ENCODE measurements around the gene DLGAP4. TPM values are rescaled to one million over a fixed set of nuclear protein-coding genes. Genes with fewer than 3 reads are reported as not detected.

The DLGAP4 gene
- total and polyA plus RNA-seq, 8 donors, result 15.1 to 92.2 (median 33.5) TPM

DNA sequence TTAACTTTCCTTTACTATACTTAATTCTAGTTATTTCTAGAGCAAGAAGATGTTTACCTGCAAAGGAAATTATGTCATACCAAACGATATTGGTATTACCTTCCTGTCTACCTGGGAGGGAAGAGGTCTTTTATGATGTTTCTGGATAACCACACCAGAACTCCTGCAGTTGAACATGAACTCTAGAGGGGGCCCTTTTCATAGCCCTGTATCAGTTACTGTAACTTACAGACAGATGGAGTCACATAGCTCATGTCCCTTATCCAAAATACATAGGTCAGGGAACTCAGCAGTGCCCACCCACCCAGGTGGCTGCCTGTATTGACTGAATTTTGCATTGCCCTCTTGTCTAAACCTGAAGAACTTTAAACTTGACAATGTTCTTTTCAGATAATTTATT is 200.1 kb downstream of the DLGAP4 start:
- no peak for TF ChIP-seq POLR2AphosphoS5 (IDR thresholded peaks at IDR 0.05)
- TF ChIP-seq, protein P1, sequence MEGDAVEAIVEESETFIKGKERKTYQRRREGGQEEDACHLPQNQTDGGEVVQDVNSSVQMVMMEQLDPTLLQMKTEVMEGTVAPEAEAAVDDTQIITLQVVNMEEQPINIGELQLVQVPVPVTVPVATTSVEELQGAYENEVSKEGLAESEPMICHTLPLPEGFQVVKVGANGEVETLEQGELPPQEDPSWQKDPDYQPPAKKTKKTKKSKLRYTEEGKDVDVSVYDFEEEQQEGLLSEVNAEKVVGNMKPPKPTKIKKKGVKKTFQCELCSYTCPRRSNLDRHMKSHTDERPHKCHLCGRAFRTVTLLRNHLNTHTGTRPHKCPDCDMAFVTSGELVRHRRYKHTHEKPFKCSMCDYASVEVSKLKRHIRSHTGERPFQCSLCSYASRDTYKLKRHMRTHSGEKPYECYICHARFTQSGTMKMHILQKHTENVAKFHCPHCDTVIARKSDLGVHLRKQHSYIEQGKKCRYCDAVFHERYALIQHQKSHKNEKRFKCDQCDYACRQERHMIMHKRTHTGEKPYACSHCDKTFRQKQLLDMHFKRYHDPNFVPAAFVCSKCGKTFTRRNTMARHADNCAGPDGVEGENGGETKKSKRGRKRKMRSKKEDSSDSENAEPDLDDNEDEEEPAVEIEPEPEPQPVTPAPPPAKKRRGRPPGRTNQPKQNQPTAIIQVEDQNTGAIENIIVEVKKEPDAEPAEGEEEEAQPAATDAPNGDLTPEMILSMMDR (IDR thresholded peaks at IDR 0.05), result no peak
- no peak for TF ChIP-seq POLR2A (IDR thresholded peaks at IDR 0.05)
- TF ChIP-seq EP300 (IDR thresholded peaks at IDR 0.05), result no peak
- no peak overlapping the region for H3K4me3 ChIP-seq
- H3K27ac ChIP-seq, result no peak overlapping the region
- H3K4me1 ChIP-seq, result no peaks in the 10 kb centered on the region
- H3K9me3 ChIP-seq, result no peaks in the 10 kb centered on the region
- DNase-seq, result no peak
- WGBS, 5 donors, result 47 to 68% (median 52%) methylated on average over 1 of the region's 1 CpG
- intact Hi-C loops (cut with DNase I; ENCODE audit: low total_unique reads), result no loop called here
- peaks cover 15 to 96% (median 93%) of the 10 kb centered on the region in 4 donors for H3K36me3 ChIP-seq
- H3K27me3 ChIP-seq, result no peaks in the 10 kb centered on the region

DNA sequence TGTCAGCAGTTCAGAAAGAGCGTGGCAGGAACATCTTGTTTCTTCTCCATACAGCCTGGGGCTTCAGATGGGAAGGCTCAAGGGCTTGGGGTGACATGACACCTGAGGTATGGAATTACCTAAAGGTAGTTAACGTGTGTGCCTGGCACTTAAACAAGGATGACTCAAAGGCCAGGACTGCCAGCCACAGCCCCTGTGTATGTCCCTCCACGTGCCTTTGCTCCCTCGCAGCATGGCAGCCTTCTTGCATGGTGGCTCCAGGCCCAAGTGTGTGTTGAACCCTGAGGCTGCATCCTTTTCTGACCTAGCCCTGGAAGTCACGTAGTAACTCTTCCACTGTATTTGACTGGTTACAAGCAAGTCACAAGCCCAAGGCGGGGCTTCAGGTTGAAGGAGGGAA is 201.6 kb downstream of the DLGAP4 start:
- no peak for DNase-seq
- 89 to 96% (median 93%) methylated on average over 6 of the region's 6 CpGs for WGBS, 5 donors

DNA sequence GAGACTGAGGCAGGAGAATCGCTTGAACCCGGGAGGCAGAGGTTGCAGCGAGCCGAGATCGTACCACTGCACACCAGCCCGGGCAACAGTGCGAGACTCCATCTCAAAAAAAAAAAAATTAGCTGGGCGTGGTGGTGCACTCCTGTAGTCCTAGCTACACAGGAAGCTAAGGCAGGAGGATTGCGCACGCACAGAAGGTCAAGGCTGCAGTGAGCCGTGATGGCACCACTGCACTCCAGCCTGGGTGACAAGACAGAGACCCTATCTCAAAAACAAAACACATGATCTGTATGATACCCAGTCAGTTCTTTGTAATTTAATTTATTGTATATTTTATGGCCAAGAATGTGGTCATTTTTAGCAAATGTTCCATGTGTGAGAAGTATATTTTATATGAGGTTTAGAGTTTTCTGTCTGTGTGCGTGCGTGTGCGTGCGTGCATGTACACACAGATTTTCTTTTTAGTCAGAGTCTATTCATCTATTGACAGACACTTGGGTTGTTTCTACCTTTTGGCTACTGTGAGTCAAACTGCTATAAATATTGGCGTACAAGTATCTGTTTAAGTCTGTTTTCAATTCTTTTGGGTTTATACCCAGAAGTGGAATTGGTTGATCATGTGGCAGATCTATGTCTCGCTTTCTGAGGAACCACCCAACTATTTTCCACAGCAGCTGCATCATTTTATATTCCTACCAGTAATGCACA is 213.0 kb downstream of the DLGAP4 start:
- Histone ChIP-seq H3K9me3 (no peaks in the 10 kb centered on the region), H3K27ac (no peak overlapping the region), H3K4me3 (no peak overlapping the region), H3K4me1 (peaks cover 0 to 18% (median 4%) of the 10 kb centered on the region in 4 donors), H3K36me3 (peaks cover 9 to 92% (median 82%) of the 10 kb centered on the region in 4 donors), H3K27me3 (no peaks in the 10 kb centered on the region)
- intact Hi-C loops (cut with DNase I; ENCODE audit: low total_unique reads), result no loop called here
- no peak for TF ChIP-seq EP300 (IDR thresholded peaks at IDR 0.05)
- TF ChIP-seq, protein P1 (IDR thresholded peaks at IDR 0.05), result no peak
- TF ChIP-seq POLR2A (IDR thresholded peaks at IDR 0.05), result no peak
- no peak for TF ChIP-seq POLR2AphosphoS5 (IDR thresholded peaks at IDR 0.05)
- WGBS, 5 donors, result 93 to 95% (median 95%) methylated on average over 17 of the region's 17 CpGs
- DNase-seq, result no peak

More for the DNA sequence above, 201.6 kb downstream of the DLGAP4 start:
- TF ChIP-seq, protein P1 (IDR thresholded peaks at IDR 0.05), result no peak
- no peak for TF ChIP-seq EP300 (IDR thresholded peaks at IDR 0.05)
- Histone ChIP-seq H3K4me3 (no peak overlapping the region), H3K36me3 (peaks cover 12 to 96% (median 92%) of the 10 kb centered on the region in 4 donors), H3K4me1 (no peaks in the 10 kb centered on the region), H3K27ac (no peak overlapping the region), H3K9me3 (no peaks in the 10 kb centered on the region), H3K27me3 (no peaks in the 10 kb centered on the region)
- intact Hi-C loops (cut with DNase I; ENCODE audit: low total_unique reads), result no loop called here

DNA sequence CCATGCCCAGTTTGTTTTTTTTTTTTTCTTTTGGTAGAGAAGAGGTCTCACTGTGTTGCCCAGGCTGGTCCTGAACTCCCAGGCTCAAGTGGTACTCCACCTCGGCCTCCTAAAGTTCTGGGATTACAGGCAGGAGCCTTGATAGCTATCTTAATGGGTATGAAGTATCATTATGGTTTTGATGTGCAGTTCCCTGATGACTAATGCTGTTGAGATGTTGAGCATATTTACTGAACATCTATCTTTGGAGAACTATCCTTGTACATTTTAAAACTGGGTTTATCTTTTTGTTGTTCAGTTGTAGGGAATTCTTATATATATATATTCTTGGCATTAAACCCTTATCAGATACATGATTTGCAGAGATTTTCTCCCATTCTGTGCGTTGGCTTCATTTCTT is 213.8 kb downstream of the DLGAP4 start:
- Histone ChIP-seq H3K4me3 (no peak overlapping the region), H3K9me3 (no peaks in the 10 kb centered on the region), H3K36me3 (peaks cover 16 to 92% (median 82%) of the 10 kb centered on the region in 4 donors), H3K27ac (no peak overlapping the region), H3K4me1 (peaks cover 0 to 18% (median 4%) of the 10 kb centered on the region in 4 donors), H3K27me3 (no peaks in the 10 kb centered on the region)
- no peak for DNase-seq
- 85 to 94% (median 89%) methylated on average over 2 of the region's 2 CpGs for WGBS, 5 donors
- intact Hi-C loops (cut with DNase I; ENCODE audit: low total_unique reads), result no loop called here
- TF ChIP-seq, protein P1 (IDR thresholded peaks at IDR 0.05), result no peak
- TF ChIP-seq POLR2A (IDR thresholded peaks at IDR 0.05), result no peak
- no peak for TF ChIP-seq EP300 (IDR thresholded peaks at IDR 0.05)
- no peak for TF ChIP-seq POLR2AphosphoS5 (IDR thresholded peaks at IDR 0.05)

All from stomach (tissue), 9 donors.